Measurements from ENCODE around the gene PTCH2. TPM values are rescaled to one million over a fixed set of nuclear protein-coding genes. Genes with fewer than 3 reads are reported as not detected.

PTCH2 gene
- total RNA-seq, 1 experiment from 2014 or later, result 0.79 TPM

GRCh38 chr1:44780583-44781121 lies 62.4 kb downstream of the PTCH2 start:
- Histone ChIP-seq H3K4me2 (ENCODE audit: insufficient read depth, insufficient read length, low read length) (no peak overlapping the region), H4K91ac (ENCODE audit: insufficient read length, low read depth, low read length) (no peak overlapping the region), H3K9me3 (ENCODE audit: control insufficient read depth, low read depth, low read length) (no peaks in the 10 kb centered on the region), H3K4me1 (ENCODE audit: insufficient read depth, low read length) (no peaks in the 10 kb centered on the region), H3K56ac (ENCODE audit: insufficient read length, low read depth, low read length) (no peak overlapping the region), H3K79me2 (ENCODE audit: insufficient read depth, low read length) (peaks cover 17% of the 10 kb centered on the region; the same call in 1 of the 2 replicates), H3K23me2 (ENCODE audit: insufficient read length, low read depth, low read length, poor library complexity, severe bottlenecking) (peaks cover 14% of the 10 kb centered on the region), H2BK120ac (ENCODE audit: low read depth, low read length, poor library complexity, severe bottlenecking) (no peak overlapping the region), H3K79me1 (ENCODE audit: insufficient read depth, low read depth, low read length, poor library complexity, severe bottlenecking) (peaks cover 2% of the 10 kb centered on the region), H3K18ac (ENCODE audit: insufficient read length, low read depth, low read length) (no peak overlapping the region), H2AFZ (ENCODE audit: low read length) (no peak overlapping the region), H2BK20ac (ENCODE audit: low read depth, low read length, poor library complexity, severe bottlenecking) (no peak overlapping the region), H4K20me1 (ENCODE audit: control insufficient read depth, insufficient read depth, insufficient read length) (peaks cover 4% of the 10 kb centered on the region), H3K14ac (ENCODE audit: insufficient read depth, low read length) (no peak overlapping the region), H3K27ac (ENCODE audit: insufficient read length, low read depth, low read length) (no peak overlapping the region), H2BK12ac (ENCODE audit: insufficient read length, low read depth, low read length) (no peak overlapping the region), H3T11ph (ENCODE audit: low read length) (no peak overlapping the region), H4K5ac (ENCODE audit: insufficient read length, low read depth, low read length) (no peak overlapping the region), H3K4ac (ENCODE audit: low read depth, low read length) (no peak overlapping the region), H3K23ac (ENCODE audit: insufficient read length, low read depth, low read length) (no peak overlapping the region), H4K8ac (replicated peaks; ENCODE audit: insufficient read length, low read depth, low read length) (no peak overlapping the region), H2BK5ac (ENCODE audit: insufficient read length, low read length) (no peak overlapping the region), H3K9ac (ENCODE audit: extremely low read depth, insufficient read length, low read length) (no peak overlapping the region), H3K27me3 (ENCODE audit: insufficient read depth, low read length) (no peaks in the 10 kb centered on the region), H2AK5ac (ENCODE audit: insufficient read length, low read length) (no peak overlapping the region), H2BK15ac (ENCODE audit: low read depth, low read length) (no peak overlapping the region)
- DNase-seq, result no peak
- peaks cover 30 to 36% of the 10 kb centered on the region in 2 experiments for H3K4me1 Mint-ChIP-seq
- no CpG with 5 or more reads among the region's 14 CpGs for WGBS (ENCODE audit: extremely low coverage, insufficient read length, low lambda C conversion rate)
- 0 out of 3 replicates have a peak, but pooled peaks have one; percentile 11 for TF ChIP-seq CTCF (conservative IDR thresholded peaks at IDR 0.05)
- no peak overlapping the region for H3K4me3 Mint-ChIP-seq
- 0 out of 5 replicates have a peak, but pooled peaks cover 0 to 4% of the 10 kb centered on the region in 2 experiments for H3K9me3 Mint-ChIP-seq
- peak overlapping the region in 1 of 3 experiments; percentile 87; a peak in 2 of 7 replicates for H3K27ac Mint-ChIP-seq
- peaks cover 33 to 68% (median 51%) of the 10 kb centered on the region in 3 experiments for H3K36me3 Mint-ChIP-seq (ENCODE audit: insufficient read depth in 1 of 3, low read depth in 3 of 3)
- H3K27me3 Mint-ChIP-seq (ENCODE audit: low read depth), result peaks cover 9% of the 10 kb centered on the region
